Mesenchymal stem cell (in vitro differentiated cells and primary cell): ENCODE results near the gene C13orf46.

Experiments used
- DNase-seq: peaks from one replicate; pipeline ENCODE4 v3.0.0-alpha.2; 2013
- H2AFZ ChIP-seq: one replicate; pipeline ENCODE4 v1.6.1; 2013; ENCODE audit warnings: low read depth, mild to moderate bottlenecking, control low read depth, inconsistent platforms, low read length, moderate library complexity
- H2AK5ac ChIP-seq: 2 replicates; pipeline ENCODE4 v1.6.1; 2013; ENCODE audit warnings: low read length, moderate library complexity, mild to moderate bottlenecking, inconsistent platforms; ENCODE audit not compliant: severe bottlenecking
- H2BK120ac ChIP-seq: one replicate; pipeline ENCODE4 v1.6.1; 2013; ENCODE audit warnings: low read depth, mild to moderate bottlenecking, inconsistent platforms, low read length, moderate library complexity
- H2BK12ac ChIP-seq, 2 experiments: one replicate each; pipeline ENCODE4 v1.6.1; 2013; ENCODE audit warnings: inconsistent platforms in 2 of 2, low read length in 2 of 2, mild to moderate bottlenecking in 2 of 2, moderate library complexity in 2 of 2, control low read depth in 1 of 2
- H2BK15ac ChIP-seq: one replicate; pipeline ENCODE4 v1.6.1; 2013; ENCODE audit warnings: mild to moderate bottlenecking, low read depth, inconsistent platforms; ENCODE audit not compliant: poor library complexity, severe bottlenecking
- H2BK5ac ChIP-seq: 2 replicates; pipeline ENCODE4 v1.6.1; 2013; ENCODE audit warnings: low read depth, mild to moderate bottlenecking, low read length, control low read depth, inconsistent platforms; ENCODE audit not compliant: poor library complexity, severe bottlenecking
- H3K14ac ChIP-seq, 2 experiments: one replicate each; pipeline ENCODE4 v1.6.1; 2013; ENCODE audit warnings: inconsistent platforms in 2 of 2, low read length in 2 of 2, control low read depth in 1 of 2, mild to moderate bottlenecking in 1 of 2, moderate library complexity in 1 of 2
- H3K18ac ChIP-seq, 2 experiments: one replicate each; pipeline ENCODE4 v1.6.1; 2013; ENCODE audit warnings: inconsistent platforms in 2 of 2, low read length in 2 of 2, control low read depth in 1 of 2, low read depth in 1 of 2, mild to moderate bottlenecking in 1 of 2
- H3K23ac ChIP-seq, 2 experiments: one replicate each; pipeline ENCODE4 v1.6.1; 2013; ENCODE audit warnings: inconsistent platforms in 2 of 2, low read length in 2 of 2, mild to moderate bottlenecking in 2 of 2, moderate library complexity in 2 of 2, control low read depth in 1 of 2
- H3K27ac ChIP-seq: 2 replicates; pipeline ENCODE4 v1.5.1; 2013; ENCODE audit warnings: mild to moderate bottlenecking, moderate library complexity, low read length, control low read depth, inconsistent platforms; ENCODE audit not compliant: poor library complexity, severe bottlenecking
- H3K27me3 ChIP-seq, 2 experiments: 2 replicates each; pipeline versions ENCODE4 v1.6.1 to v1.7.0; 2013; ENCODE audit warnings: low read length in 2 of 2, mild to moderate bottlenecking in 2 of 2, moderate library complexity in 2 of 2, control low read depth in 1 of 2, inconsistent platforms in 1 of 2; ENCODE audit not compliant: control insufficient read depth in 1 of 2, insufficient read depth in 1 of 2
- H3K36me3 ChIP-seq, 2 experiments: 2 replicates each; pipeline versions ENCODE4 v1.6.1 to v1.7.0; 2013; ENCODE audit warnings: low read length in 2 of 2, control low read depth in 1 of 2, inconsistent platforms in 1 of 2, low read depth in 1 of 2, mild to moderate bottlenecking in 1 of 2; ENCODE audit not compliant: insufficient read depth in 2 of 2, control insufficient read depth in 1 of 2
- H3K4ac ChIP-seq, 2 experiments: one replicate each; pipeline ENCODE4 v1.6.1; 2013; ENCODE audit warnings: inconsistent platforms in 2 of 2, low read length in 2 of 2, mild to moderate bottlenecking in 2 of 2, moderate library complexity in 2 of 2, control low read depth in 1 of 2, low read depth in 1 of 2
- H3K4me1 ChIP-seq: 2 replicates; pipeline ENCODE4 v1.6.1; 2013; ENCODE audit warnings: low read depth, low read length, control low read depth; ENCODE audit not compliant: control insufficient read depth, insufficient read depth
- H3K4me2 ChIP-seq: 2 replicates; pipeline ENCODE4 v1.6.1; 2013; ENCODE audit warnings: low read length, mild to moderate bottlenecking, inconsistent platforms; ENCODE audit not compliant: poor library complexity, severe bottlenecking
- H3K4me3 ChIP-seq, 2 experiments: 2 replicates each; pipeline versions ENCODE4 v1.5.1 to v1.7.0; 2013; ENCODE audit warnings: low read length in 2 of 2, mild to moderate bottlenecking in 2 of 2, control low read depth in 1 of 2, low read depth in 1 of 2; ENCODE audit not compliant: insufficient read depth in 1 of 2
- H3K79me1 ChIP-seq: replicated peaks from 2 replicates; pipeline ENCODE4 v1.6.1; 2013; ENCODE audit warnings: mild to moderate bottlenecking, control low read depth, low read length, inconsistent platforms; ENCODE audit not compliant: poor library complexity, severe bottlenecking
- H3K9ac ChIP-seq: 2 replicates; pipeline ENCODE4 v1.7.0; 2013; ENCODE audit warnings: mild to moderate bottlenecking, low read length, moderate library complexity
- H3K9me3 ChIP-seq: 2 replicates; pipeline ENCODE4 v1.7.0; 2013; ENCODE audit warnings: mild to moderate bottlenecking, low read length; ENCODE audit not compliant: control insufficient read depth
- H4K8ac ChIP-seq: one replicate; pipeline ENCODE4 v1.6.1; 2013; ENCODE audit warnings: inconsistent platforms, mild to moderate bottlenecking, low read length, moderate library complexity
- H4K91ac ChIP-seq: one replicate; pipeline ENCODE4 v1.6.1; 2013; ENCODE audit warnings: mild to moderate bottlenecking, low read length, inconsistent platforms
- WGBS: methylation state at CpG from one replicate; pipeline ENCODE4 v1.1.7; 2013; ENCODE audit warnings: mixed read lengths; 5-methylcytosine and 5-hydroxymethylcytosine counted together

Gene C13orf46

DNA sequence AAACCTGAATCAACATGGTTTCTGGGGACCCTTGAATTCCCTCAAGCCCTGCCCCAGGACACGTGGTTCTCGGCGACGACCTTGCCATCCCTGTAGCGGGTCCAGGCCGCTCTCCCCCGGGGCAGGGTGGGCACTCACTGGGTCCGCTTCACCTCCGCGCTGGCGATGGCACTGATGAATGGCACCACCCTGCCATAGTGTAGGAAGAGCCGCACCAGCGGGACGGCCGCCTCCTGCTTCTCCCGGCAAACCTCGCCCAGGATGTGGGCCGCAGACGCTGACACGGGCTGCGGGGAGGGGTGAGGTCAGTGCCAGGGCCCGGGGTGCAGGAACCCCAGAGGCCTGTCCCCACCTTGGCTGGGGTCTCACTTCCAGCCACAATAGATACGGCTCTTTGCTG is 44.1 kb upstream of the C13orf46 start:
- Histone ChIP-seq H2BK15ac (no peak overlapping the region), H3K27ac (no peak overlapping the region), H3K14ac (no peak overlapping the region), H3K18ac (no peak overlapping the region), H4K91ac (no peak overlapping the region), H3K4ac (no peak overlapping the region), H2BK5ac (no peak overlapping the region), H3K79me1 (peaks cover 56% of the 10 kb centered on the region), H2BK120ac (no peak overlapping the region), H4K8ac (no peak overlapping the region), H3K4me2 (no peak overlapping the region), H3K9ac (no peak overlapping the region), H3K36me3 (peaks cover 91 to 96% of the 10 kb centered on the region in 2 experiments), H2AFZ (no peak overlapping the region), H3K4me1 (peaks cover 19% of the 10 kb centered on the region), H3K27me3 (no peaks in the 10 kb centered on the region), H2BK12ac (no peak overlapping the region), H2AK5ac (no peak overlapping the region), H3K4me3 (no peak overlapping the region), H3K9me3 (no peaks in the 10 kb centered on the region), H3K23ac (no peak overlapping the region)
- no peak for DNase-seq
- 96% methylated on average over 23 of the region's 23 CpGs for WGBS

DNA sequence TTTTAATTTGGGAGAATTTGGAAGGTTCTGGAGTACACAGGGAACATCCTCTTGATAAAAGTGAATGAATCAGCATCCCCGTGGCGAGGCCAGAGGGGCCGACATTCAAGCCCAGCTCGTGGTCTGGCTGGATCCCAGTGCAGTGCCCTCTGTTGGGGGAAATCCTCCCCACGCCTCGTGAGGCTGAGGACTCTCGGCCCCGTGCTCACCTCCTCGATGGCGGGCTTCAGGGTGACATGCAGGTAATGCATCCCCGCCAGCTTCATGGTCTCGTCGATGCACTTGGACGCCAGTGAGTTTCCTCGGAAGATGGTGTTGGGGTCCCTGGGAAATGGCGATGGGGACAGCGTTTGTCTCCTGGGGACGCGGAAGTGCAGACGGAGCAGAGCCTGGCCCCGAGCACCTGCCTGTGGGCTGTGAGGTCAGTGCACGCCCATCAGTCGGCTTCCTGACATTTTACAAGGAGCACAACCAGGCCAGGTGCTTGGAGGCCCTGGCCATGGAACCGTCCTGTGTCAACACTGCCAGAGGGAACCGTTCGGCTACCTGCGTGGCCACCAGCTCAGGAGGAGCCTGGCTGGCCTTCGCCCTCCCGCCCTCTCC is 43.3 kb upstream of the C13orf46 start:
- H4K91ac ChIP-seq = no peak overlapping the region
- no peak overlapping the region for H3K18ac ChIP-seq
- H4K8ac ChIP-seq = no peak overlapping the region
- peaks cover 91 to 95% of the 10 kb centered on the region in 2 experiments for H3K36me3 ChIP-seq
- no peaks in the 10 kb centered on the region for H3K9me3 ChIP-seq
- no peaks in the 10 kb centered on the region for H3K27me3 ChIP-seq
- H3K14ac ChIP-seq = no peak overlapping the region
- no peak overlapping the region for H2BK5ac ChIP-seq
- peaks cover 12% of the 10 kb centered on the region for H3K4me1 ChIP-seq
- no peak for DNase-seq
- no peak overlapping the region for H3K4ac ChIP-seq
- 89% methylated on average over 29 of the region's 29 CpGs for WGBS
- H3K79me1 ChIP-seq = peaks cover 52% of the 10 kb centered on the region
- no peak overlapping the region for H2BK120ac ChIP-seq
- no peak overlapping the region for H2AK5ac ChIP-seq
- no peak overlapping the region for H3K4me2 ChIP-seq
- no peak overlapping the region for H3K4me3 ChIP-seq
- peak overlapping the region; percentile 43 for H3K9ac ChIP-seq
- H3K27ac ChIP-seq = no peak overlapping the region
- H2AFZ ChIP-seq = no peak overlapping the region
- H2BK15ac ChIP-seq = no peak overlapping the region
- no peak overlapping the region for H2BK12ac ChIP-seq
- no peak overlapping the region for H3K23ac ChIP-seq

DNA sequence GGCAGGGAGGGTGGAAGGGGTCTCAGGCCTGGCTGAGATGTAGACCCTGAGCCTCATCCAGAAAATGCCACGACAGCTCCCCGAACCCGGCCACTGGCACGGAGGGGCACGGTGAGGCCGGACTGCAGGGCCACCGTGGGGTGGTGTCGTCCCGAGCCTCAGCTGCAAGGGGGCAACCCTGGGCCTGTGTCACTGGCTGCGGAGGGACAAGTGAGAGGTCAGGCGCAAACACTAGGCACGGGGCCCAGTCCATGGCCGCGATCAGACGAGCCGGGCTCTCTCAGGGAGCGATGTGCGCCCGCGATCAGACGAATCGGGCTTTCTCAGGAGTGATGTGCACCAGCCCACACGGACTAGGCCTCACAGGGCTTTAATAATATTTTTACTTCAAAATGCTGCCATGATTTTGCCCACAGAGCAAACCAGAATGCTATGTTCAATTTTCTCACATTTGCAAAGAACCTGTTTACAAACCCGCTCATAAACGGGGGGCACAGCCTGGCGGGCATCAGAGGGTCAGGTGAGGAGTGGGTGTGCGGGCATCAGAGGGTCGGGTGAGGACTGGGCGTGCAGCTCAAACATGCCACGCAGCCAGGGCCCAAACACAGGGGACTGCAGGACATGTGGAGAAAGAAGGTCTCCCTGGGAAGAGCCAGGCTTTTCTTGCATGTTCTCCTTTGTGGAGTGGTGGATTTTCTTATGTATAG is 42.6 kb upstream of the C13orf46 start:
- Histone ChIP-seq H2BK15ac (no peak overlapping the region), H3K4me2 (no peak overlapping the region), H3K14ac (no peak overlapping the region), H3K18ac (no peak overlapping the region), H3K27me3 (no peaks in the 10 kb centered on the region), H2AK5ac (no peak overlapping the region), H3K36me3 (peaks cover 91 to 93% of the 10 kb centered on the region in 2 experiments), H3K9me3 (no peaks in the 10 kb centered on the region), H2AFZ (no peak overlapping the region), H3K23ac (no peak overlapping the region), H3K4ac (no peak overlapping the region), H2BK12ac (peak overlapping the region in 1 of 2 experiments; percentile 39), H3K9ac (peak overlapping the region; percentile 72), H4K8ac (no peak overlapping the region), H3K79me1 (peaks cover 51% of the 10 kb centered on the region), H3K4me3 (no peak overlapping the region), H3K27ac (no peak overlapping the region), H2BK120ac (no peak overlapping the region), H4K91ac (no peak overlapping the region), H2BK5ac (no peak overlapping the region), H3K4me1 (peaks cover 9% of the 10 kb centered on the region)
- WGBS = 97% methylated on average over 30 of the region's 30 CpGs
- DNase-seq = no peak

DNA sequence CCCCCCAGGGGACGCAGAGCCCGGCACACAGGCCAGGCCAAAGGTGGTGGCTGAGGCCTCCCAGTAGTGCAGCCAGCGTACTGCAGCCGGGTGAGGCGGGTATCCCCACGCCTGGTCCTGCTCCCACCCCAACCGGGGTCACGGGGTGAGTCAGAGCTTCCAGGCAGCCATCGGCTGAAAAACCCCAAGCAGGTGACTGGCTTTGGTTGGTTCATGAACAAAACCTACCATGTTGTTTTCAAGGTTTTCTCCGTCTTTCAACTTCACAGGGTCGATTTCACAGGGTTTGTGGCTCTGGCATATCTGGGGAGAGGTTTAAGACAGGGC is 42.1 kb upstream of the C13orf46 start:
- Histone ChIP-seq H3K79me1 (peaks cover 51% of the 10 kb centered on the region), H2AFZ (no peak overlapping the region), H3K18ac (no peak overlapping the region), H3K4me3 (no peak overlapping the region), H3K4me1 (peaks cover 9% of the 10 kb centered on the region), H3K4me2 (no peak overlapping the region), H3K27ac (no peak overlapping the region), H3K9ac (peak overlapping the region; percentile 72), H2BK15ac (no peak overlapping the region), H3K23ac (no peak overlapping the region), H4K91ac (no peak overlapping the region), H2BK5ac (no peak overlapping the region), H3K4ac (no peak overlapping the region), H3K36me3 (peaks cover 91 to 93% of the 10 kb centered on the region in 2 experiments), H2BK120ac (no peak overlapping the region), H3K9me3 (no peaks in the 10 kb centered on the region), H2AK5ac (no peak overlapping the region), H2BK12ac (no peak overlapping the region), H3K14ac (no peak overlapping the region), H4K8ac (no peak overlapping the region), H3K27me3 (no peaks in the 10 kb centered on the region)
- DNase-seq = no peak
- 92% methylated on average over 11 of the region's 11 CpGs for WGBS
